ENCODE measurements around the gene CNR2.

The CNR2 gene

GRCh38 chr1:23931491-23931880, 18.3 kb upstream of the CNR2 start:
- ATAC-seq = no peak
- no peak for TF ChIP-seq RARB (CRISPR knock-in tag; IDR thresholded peaks at IDR 0.05)

DNA sequence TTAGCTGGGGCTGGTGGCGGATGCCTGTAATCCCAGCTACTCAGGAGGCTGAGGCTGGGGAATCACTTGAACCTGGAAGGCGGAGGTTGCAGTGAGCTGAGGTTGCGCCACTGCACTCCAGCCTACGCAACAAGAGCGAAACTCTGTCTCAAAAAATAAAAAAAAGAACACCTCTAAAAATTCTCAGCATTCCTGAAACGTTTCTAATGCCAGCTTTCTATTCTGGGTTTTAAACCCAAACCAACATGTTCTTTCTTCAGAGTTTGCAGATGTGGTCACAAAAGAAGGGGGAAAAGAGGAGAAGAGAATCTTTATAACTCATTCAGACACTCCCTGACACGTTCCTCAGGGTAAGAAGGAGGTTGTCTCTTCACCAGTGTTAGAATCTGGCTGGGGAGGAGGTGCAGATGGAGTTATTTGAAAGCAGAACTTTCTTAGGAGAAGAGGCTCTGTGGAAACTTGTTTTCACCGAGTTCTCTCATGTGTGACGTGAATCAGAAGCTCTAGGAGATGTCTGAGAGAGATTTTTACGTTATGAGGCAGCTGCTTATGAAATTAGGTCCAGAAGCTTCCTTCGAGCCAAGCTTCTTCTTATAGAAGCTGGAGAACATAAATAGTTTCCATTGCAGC, 17.8 kb upstream of the CNR2 start:
- ATAC-seq = peak; percentile 69
- TF ChIP-seq ISL1 (CRISPR knock-in tag; IDR thresholded peaks at IDR 0.05) (no peak), SNAI2 (CRISPR knock-in tag; IDR thresholded peaks at IDR 0.05) (no peak), BACH2 (CRISPR knock-in tag; IDR thresholded peaks at IDR 0.05; ENCODE audit: borderline replicate concordance) (no peak), ZNF70 (CRISPR knock-in tag; IDR thresholded peaks at IDR 0.05) (no peak), ARNTL (CRISPR knock-in tag; IDR thresholded peaks at IDR 0.05; ENCODE audit: borderline replicate concordance, low read depth) (no peak), GLIS3 (CRISPR knock-in tag; IDR thresholded peaks at IDR 0.05) (no peak), OSR1 (CRISPR knock-in tag; IDR thresholded peaks at IDR 0.05) (no peak)
- TF ChIP-seq, protein P1, sequence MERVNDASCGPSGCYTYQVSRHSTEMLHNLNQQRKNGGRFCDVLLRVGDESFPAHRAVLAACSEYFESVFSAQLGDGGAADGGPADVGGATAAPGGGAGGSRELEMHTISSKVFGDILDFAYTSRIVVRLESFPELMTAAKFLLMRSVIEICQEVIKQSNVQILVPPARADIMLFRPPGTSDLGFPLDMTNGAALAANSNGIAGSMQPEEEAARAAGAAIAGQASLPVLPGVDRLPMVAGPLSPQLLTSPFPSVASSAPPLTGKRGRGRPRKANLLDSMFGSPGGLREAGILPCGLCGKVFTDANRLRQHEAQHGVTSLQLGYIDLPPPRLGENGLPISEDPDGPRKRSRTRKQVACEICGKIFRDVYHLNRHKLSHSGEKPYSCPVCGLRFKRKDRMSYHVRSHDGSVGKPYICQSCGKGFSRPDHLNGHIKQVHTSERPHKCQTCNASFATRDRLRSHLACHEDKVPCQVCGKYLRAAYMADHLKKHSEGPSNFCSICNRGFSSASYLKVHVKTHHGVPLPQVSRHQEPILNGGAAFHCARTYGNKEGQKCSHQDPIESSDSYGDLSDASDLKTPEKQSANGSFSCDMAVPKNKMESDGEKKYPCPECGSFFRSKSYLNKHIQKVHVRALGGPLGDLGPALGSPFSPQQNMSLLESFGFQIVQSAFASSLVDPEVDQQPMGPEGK (CRISPR knock-in tag; IDR thresholded peaks at IDR 0.05; ENCODE audit: borderline replicate concordance) = no peak

- TF ChIP-seq, protein P2, sequence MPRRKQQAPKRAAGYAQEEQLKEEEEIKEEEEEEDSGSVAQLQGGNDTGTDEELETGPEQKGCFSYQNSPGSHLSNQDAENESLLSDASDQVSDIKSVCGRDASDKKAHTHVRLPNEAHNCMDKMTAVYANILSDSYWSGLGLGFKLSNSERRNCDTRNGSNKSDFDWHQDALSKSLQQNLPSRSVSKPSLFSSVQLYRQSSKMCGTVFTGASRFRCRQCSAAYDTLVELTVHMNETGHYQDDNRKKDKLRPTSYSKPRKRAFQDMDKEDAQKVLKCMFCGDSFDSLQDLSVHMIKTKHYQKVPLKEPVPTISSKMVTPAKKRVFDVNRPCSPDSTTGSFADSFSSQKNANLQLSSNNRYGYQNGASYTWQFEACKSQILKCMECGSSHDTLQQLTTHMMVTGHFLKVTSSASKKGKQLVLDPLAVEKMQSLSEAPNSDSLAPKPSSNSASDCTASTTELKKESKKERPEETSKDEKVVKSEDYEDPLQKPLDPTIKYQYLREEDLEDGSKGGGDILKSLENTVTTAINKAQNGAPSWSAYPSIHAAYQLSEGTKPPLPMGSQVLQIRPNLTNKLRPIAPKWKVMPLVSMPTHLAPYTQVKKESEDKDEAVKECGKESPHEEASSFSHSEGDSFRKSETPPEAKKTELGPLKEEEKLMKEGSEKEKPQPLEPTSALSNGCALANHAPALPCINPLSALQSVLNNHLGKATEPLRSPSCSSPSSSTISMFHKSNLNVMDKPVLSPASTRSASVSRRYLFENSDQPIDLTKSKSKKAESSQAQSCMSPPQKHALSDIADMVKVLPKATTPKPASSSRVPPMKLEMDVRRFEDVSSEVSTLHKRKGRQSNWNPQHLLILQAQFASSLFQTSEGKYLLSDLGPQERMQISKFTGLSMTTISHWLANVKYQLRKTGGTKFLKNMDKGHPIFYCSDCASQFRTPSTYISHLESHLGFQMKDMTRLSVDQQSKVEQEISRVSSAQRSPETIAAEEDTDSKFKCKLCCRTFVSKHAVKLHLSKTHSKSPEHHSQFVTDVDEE (CRISPR knock-in tag; IDR thresholded peaks at IDR 0.05) = no peak
- TF ChIP-seq ARNTL (CRISPR knock-in tag; IDR thresholded peaks at IDR 0.05; ENCODE audit: borderline replicate concordance, low read depth) (no peak), ESRRG (CRISPR knock-in tag; IDR thresholded peaks at IDR 0.05) (no peak), ZFP30 (CRISPR knock-in tag; IDR thresholded peaks at IDR 0.05) (no peak), TOX (CRISPR knock-in tag; IDR thresholded peaks at IDR 0.05; ENCODE audit: borderline replicate concordance) (no peak), ZFP3 (CRISPR knock-in tag; IDR thresholded peaks at IDR 0.05) (no peak), ISL1 (CRISPR knock-in tag; IDR thresholded peaks at IDR 0.05) (no peak), PPARA (CRISPR knock-in tag; IDR thresholded peaks at IDR 0.05; ENCODE audit: borderline replicate concordance) (no peak), ZNF70 (CRISPR knock-in tag; IDR thresholded peaks at IDR 0.05) (no peak), SNAI2 (CRISPR knock-in tag; IDR thresholded peaks at IDR 0.05) (no peak)
- TF ChIP-seq, protein P1 (CRISPR knock-in tag; IDR thresholded peaks at IDR 0.05; ENCODE audit: borderline replicate concordance) = no peak
- no peak for ATAC-seq
These were observed 17.1 kb upstream of the CNR2 start for GRCh38 chr1:23930270-23930669.

DNA sequence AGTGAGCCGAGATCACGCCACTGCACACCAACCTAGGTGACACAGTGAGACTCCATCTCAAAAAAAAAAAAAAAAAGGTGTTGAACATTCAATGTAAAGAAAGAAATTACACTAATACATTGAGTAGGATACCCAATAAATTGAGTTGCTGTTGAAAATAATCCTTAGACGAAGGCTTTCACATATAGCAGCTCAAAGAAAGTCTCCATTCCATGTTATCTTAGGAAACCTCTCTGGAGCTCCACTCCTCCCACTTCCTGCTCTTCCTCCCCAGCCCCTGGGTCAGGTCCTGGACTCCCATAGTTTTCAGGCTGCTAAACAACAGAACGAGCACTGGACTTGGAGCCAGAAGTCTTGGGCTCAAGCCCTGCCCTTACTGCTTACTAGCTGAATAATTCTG, 15.6 kb upstream of the CNR2 start:
- no peak for ATAC-seq
- no peak for TF ChIP-seq RARB (CRISPR knock-in tag; IDR thresholded peaks at IDR 0.05)
- TF ChIP-seq, protein P3, sequence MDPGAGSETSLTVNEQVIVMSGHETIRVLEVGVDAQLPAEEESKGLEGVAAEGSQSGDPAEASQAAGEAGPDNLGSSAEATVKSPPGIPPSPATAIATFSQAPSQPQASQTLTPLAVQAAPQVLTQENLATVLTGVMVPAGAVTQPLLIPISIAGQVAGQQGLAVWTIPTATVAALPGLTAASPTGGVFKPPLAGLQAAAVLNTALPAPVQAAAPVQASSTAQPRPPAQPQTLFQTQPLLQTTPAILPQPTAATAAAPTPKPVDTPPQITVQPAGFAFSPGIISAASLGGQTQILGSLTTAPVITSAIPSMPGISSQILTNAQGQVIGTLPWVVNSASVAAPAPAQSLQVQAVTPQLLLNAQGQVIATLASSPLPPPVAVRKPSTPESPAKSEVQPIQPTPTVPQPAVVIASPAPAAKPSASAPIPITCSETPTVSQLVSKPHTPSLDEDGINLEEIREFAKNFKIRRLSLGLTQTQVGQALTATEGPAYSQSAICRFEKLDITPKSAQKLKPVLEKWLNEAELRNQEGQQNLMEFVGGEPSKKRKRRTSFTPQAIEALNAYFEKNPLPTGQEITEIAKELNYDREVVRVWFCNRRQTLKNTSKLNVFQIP (CRISPR knock-in tag; IDR thresholded peaks at IDR 0.05; ENCODE audit: borderline replicate concordance, low read depth) = no peak
- TF ChIP-seq ZNF70 (CRISPR knock-in tag; IDR thresholded peaks at IDR 0.05) = no peak
- TF ChIP-seq ARNTL (CRISPR knock-in tag; IDR thresholded peaks at IDR 0.05; ENCODE audit: borderline replicate concordance, low read depth) = no peak
- TF ChIP-seq GLIS3 (CRISPR knock-in tag; IDR thresholded peaks at IDR 0.05) = no peak
- no peak for TF ChIP-seq CSDC2 (CRISPR knock-in tag; IDR thresholded peaks at IDR 0.05)
- no peak for TF ChIP-seq PPARA (CRISPR knock-in tag; IDR thresholded peaks at IDR 0.05; ENCODE audit: borderline replicate concordance)
- TF ChIP-seq TOX (CRISPR knock-in tag; IDR thresholded peaks at IDR 0.05; ENCODE audit: borderline replicate concordance) = no peak
- TF ChIP-seq ZC3H10 (CRISPR knock-in tag; IDR thresholded peaks at IDR 0.05) = no peak
- no peak for TF ChIP-seq ZNF8 (CRISPR knock-in tag; IDR thresholded peaks at IDR 0.05)
- TF ChIP-seq, protein P2 (CRISPR knock-in tag; IDR thresholded peaks at IDR 0.05) = no peak
- no peak for TF ChIP-seq OSR1 (CRISPR knock-in tag; IDR thresholded peaks at IDR 0.05)
- no peak for TF ChIP-seq BACH2 (CRISPR knock-in tag; IDR thresholded peaks at IDR 0.05; ENCODE audit: borderline replicate concordance)
- TF ChIP-seq, protein P4, sequence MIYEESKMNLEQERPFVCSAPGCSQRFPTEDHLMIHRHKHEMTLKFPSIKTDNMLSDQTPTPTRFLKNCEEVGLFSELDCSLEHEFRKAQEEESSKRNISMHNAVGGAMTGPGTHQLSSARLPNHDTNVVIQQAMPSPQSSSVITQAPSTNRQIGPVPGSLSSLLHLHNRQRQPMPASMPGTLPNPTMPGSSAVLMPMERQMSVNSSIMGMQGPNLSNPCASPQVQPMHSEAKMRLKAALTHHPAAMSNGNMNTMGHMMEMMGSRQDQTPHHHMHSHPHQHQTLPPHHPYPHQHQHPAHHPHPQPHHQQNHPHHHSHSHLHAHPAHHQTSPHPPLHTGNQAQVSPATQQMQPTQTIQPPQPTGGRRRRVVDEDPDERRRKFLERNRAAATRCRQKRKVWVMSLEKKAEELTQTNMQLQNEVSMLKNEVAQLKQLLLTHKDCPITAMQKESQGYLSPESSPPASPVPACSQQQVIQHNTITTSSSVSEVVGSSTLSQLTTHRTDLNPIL (CRISPR knock-in tag; IDR thresholded peaks at IDR 0.05; ENCODE audit: low read depth) = no peak
- no peak for TF ChIP-seq TCF4 (CRISPR knock-in tag; IDR thresholded peaks at IDR 0.05; ENCODE audit: borderline replicate concordance)
- no peak for TF ChIP-seq ZNF565 (CRISPR knock-in tag; conservative IDR thresholded peaks at IDR 0.05; ENCODE audit: low read depth)
- TF ChIP-seq ZFP30 (CRISPR knock-in tag; IDR thresholded peaks at IDR 0.05) = no peak

Data from SK-N-SH treated with all-trans-retinoic acid at 6 μM for 48 hours (cell line).